HG03039 (cell line): ENCODE measurements around the gene GOLGA8F.
"Not testable (repeated sequence)": the region's sequence is repeated elsewhere in the genome, so short reads cannot be mapped to it uniquely, and the experiment has no call there.

ENCODE experiments used
- ATAC-seq: cut with Tn5 transposase; IDR thresholded peaks from one replicate; pipeline ENCODE4 v1.9.1; 2021; ENCODE audit warnings: mild to moderate bottlenecking, moderate library complexity; ENCODE audit not compliant: unreplicated experiment

The GOLGA8F gene, protein sequence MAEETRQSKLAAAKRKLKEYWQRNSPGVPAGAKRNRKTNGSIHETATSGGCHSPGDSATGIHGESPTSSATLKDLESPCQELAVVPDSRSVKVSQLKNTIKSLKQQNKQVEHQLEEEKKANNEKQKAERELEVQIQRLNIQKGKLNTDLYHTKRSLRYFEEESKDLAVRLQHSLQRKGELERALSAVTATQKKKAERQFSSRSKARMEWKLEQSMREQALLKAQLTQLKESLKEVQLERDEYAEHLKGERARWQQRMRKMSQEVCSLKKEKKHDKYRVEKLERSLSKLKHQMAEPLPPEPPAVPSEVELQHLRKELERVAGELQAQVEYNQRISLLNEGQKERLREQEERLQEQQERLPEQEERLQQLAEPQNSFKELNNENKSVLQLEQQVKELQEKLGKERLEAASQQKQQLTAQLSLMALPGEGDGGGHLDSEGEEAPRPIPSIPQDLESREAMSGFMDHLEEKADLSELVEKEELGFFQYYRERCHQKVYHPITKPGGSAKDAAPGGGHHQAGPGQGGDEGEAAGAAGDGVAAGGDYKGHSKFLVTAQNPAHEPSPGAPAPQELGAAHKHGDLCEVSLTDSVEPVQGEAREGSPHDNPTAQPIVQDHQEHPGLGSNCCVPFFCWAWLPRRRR

DNA sequence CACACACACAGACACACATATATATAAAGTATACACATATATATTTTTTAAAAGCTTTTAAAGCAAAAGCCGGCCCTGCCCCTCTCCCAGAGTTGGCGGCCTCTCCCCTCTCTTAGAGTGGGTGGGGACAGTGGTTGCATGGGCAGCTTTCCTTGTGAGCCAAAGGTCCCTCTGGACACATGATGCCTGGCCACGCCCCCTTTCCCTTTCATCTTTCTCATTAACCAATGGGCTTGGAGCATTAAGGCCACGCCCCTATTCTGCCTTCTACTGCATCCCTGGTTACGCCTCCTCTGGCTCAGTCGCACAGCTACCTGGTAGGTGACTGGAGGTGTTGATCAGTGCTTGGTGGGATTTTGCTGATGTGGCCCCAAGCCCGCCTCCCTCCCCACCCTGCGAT, at the start of gene GOLGA8F:
TSS of gene GOLGA8F (plus strand) at position 301 of the 400 bp plus-strand sequence. CDS start at position 399, 98 bp downstream.
- not testable (repeated sequence) for ATAC-seq

DNA sequence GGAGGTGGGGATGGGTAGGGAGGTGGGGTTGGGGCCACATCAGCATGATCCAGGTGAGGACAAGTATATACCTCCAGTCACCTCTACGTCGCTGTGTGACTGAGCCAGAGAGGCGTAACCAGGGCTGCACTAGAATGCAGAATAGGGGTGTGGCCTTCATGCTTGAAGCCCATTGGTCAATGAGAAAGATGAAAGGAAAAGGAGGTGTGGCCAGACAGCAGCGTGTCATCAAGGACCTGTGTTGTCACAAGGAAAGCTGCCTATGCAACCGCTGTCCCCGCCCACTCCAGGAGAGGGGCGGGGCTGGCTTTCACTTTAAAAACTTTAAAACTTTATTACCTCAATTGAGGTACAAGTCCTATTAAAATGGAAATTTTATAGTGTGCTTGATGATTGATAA, 20.5 kb upstream of the GOLGA8F start, which contains the start of gene GOLGA6L24:
TSS of gene GOLGA6L24 (minus strand) at position 101 of the 400 bp plus-strand sequence. CDS start at position 40, 61 bp downstream.
- not testable (repeated sequence) for ATAC-seq

DNA sequence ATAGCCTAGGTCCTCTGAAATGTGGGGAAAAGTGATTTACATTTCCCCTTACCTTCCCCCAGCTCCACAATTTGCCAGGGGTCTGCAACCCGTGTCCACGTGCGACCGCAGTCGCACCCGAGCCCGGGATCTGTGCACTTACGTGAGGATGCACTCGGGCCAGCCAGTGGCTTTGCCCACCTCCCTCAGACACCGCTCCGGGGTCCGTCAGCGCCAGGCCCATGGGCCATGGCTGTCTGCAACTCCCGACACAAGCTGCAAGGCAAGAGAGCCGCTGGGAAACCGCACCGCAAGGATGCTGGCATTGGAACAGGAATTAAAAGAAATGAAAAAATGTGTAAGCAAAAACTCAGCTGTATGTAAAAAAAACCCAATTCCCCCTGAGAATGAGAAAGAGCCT, 13.0 kb upstream of the GOLGA8F start:
- ATAC-seq = not testable (repeated sequence)

DNA sequence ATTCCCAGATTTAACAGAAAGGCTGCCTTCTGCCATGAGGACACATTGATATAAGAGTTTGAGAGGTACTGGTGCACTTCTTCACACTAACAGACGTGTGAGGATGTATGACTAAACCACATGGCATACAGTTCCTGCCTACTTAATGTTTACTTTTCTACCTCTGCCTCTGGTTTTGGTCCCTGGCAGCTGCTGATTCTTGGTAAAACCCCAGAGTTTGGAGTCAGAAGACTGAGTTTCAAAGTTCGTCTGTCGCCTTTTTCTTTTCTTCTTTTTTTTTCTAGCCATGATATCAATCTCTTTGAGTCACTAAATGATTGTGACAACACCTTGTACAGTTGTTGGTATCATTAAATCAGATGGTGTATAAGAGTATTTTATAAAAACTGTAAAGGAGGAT, 1.6 kb downstream of the GOLGA8F start:
- not testable (repeated sequence) for ATAC-seq

DNA sequence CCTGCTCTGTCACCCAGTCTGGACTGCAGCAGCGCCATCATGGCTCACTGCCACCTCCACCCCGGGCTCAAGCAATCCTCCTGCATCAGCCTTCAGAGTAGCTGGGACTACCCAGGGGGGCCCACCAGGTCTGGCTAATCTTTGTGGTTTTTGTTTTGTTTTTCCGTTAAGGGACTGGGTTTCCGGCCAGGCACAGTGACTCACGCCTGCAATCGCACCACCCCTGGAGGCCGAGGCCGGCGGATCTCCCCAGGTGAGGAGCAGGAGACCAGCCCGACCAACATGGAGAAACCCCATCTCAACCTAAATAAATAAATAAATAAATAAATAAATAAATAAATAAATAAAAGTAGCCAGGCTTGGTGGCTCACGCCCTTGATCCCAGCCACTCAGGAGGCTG, 17.6 kb downstream of the GOLGA8F start:
- not testable (repeated sequence) for ATAC-seq

DNA sequence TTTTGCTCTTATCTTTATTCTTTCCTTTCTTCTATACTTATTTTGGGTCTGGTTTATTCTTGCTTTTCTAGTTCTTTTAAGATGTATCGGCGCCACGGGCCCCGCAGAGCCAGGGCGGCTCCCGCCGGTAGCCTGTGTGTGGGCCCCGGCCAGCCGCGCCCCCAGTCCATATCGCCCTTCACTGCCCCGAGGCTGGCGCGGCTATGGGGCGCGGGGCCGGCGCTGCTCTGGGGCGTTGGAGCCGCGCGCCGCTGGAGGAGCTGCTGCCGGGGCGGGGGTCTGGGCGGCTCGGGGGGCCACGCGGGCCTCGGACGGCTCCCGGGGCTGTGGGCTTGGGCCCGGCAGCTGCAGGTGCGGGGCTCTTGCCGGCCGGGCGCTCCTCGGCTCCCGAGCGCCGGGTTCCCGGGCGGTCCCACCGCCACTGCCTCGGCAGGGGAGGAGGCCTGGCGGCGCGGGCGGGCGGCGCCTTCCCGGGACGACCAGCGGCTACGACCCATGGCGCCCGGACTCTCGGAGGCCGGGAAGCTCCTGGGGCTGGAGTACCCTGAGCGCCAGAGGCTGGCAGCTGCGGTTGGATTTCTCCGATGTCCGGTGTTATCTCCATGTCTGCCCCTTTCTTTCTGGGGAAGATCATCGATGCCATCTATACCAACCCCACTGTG, 24.4 kb downstream of the GOLGA8F start:
- ATAC-seq = not testable (repeated sequence)

DNA sequence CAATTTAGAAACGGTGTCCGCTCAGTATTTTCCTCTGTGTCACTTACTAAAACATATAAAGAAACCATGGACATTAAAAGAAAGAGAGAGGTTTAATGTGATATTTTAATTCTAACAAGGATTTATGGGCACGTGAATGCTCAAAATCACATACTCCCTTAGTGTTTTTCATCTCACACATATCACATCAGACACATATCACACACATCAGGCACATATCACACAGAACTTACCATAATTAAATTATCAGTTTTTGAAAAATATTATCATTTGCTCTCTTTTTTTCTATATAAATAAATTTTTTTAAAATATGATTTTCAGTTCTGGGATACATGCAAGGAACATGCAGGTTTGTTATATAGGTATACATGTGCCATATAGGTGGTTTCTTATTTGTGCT, 42.0 kb downstream of the GOLGA8F start:
- ATAC-seq = not testable (repeated sequence)

DNA sequence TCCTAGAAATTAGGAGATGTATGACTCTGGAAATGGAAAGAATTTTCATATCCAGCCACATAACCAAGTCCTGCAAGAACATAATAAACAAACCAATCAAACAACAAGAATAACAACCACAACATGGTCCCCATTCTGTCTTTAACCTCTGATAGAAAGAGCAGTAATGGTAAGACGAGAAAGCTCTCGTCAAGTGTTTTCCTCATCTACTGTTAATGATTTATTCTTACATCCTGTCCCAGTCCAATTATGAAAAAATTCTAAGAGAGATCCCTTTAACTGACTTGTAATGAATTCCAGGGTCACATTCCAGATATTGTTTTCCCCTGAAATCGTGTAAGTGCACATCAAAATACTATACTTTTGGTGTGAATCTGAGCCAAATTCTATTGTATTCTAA, 57.1 kb downstream of the GOLGA8F start:
- ATAC-seq = not testable (repeated sequence)
